NCI-H128 (cell line): ENCODE data around the gene ISG20.

Experiments used
- DNase-seq: peaks from one replicate; lab custom pipeline; 2025; ENCODE audit not compliant: unreplicated experiment; lab: John Stamatoyannopoulos, UW

Gene ISG20

GRCh38 chr15:88653200-88654064 is 14.6 kb downstream of the ISG20 start:
- no peak for DNase-seq

DNA sequence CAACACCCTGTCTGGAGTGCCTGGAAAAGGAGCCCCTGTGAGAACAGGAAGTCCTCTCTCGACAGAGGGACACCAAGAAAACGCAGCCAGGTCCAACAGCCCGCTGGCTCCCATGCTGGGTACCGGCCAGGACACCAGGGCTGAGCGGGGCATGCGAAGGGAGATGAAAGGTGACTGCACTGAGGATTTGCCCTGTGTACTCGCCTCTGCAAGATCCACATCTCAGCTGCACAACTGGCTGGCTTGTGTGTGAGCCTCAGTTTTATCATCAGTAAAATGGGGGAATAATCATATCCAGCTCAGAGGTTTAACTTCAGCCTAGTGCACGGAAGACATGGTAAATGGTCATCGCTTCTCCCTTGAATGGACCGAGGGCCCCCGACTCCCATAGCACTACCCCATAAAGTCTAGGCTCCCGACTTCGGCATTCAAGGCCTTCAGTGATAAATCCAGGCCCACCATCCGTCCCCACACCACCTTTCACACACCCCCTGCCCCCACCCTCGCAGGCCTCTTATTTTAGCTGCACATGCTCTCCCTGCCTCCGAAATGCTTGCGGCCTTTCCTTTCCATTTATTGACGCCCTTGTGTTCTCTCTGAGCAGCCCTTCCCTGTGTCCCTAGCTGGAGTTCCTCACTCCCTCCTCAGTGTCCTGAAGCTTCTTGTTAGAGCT is 15.8 kb downstream of the ISG20 start:
- no peak for DNase-seq

DNA sequence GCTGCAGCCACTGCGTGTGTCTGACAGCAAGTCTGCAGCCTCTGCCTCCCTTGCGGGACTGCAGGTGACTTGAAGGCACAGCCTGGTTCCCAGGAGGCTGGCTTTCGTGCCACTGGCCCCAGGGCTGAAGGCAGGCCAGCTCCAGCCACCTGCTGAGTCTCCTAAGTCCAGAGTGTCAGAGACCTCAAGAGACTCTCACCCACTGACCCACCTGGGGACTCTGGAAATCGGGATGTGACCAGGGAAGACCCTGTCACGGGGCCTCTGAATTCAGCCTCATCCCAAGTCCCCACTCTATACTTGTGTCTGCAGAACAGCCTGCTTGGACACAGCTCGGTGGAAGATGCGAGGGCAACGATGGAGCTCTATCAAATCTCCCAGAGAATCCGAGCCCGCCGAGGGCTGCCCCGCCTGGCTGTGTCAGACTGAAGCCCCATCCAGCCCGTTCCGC is 16.3 kb downstream of the ISG20 start:
- DNase-seq, result no peak

GRCh38 chr15:88655800-88656488 is 17.1 kb downstream of the ISG20 start:
- no peak for DNase-seq

DNA sequence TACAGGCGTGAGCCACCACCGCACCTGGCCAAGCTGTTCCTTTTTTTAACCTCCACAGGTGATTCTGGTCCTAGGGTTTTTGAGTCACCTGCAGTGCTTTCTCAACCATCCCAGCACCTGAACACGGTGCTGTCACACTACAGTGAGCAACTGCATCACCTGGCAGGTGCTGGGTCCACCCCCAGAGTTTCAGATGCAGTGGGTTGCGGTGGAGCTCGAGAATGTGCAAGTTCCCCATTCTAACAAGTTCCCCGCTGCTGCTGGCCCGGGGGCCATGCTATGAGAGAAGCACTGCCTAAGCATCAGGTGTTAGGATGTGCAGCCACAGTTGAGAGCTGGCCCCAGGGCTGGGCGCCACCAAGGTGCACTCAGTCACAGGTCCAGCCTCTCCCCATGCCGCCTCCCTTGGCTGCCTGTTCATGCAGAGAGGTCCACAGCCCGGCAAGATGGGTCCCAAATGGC is 18.0 kb downstream of the ISG20 start:
- no peak for DNase-seq

GRCh38 chr15:88657326-88658069 is 18.7 kb downstream of the ISG20 start:
- no peak for DNase-seq

DNA sequence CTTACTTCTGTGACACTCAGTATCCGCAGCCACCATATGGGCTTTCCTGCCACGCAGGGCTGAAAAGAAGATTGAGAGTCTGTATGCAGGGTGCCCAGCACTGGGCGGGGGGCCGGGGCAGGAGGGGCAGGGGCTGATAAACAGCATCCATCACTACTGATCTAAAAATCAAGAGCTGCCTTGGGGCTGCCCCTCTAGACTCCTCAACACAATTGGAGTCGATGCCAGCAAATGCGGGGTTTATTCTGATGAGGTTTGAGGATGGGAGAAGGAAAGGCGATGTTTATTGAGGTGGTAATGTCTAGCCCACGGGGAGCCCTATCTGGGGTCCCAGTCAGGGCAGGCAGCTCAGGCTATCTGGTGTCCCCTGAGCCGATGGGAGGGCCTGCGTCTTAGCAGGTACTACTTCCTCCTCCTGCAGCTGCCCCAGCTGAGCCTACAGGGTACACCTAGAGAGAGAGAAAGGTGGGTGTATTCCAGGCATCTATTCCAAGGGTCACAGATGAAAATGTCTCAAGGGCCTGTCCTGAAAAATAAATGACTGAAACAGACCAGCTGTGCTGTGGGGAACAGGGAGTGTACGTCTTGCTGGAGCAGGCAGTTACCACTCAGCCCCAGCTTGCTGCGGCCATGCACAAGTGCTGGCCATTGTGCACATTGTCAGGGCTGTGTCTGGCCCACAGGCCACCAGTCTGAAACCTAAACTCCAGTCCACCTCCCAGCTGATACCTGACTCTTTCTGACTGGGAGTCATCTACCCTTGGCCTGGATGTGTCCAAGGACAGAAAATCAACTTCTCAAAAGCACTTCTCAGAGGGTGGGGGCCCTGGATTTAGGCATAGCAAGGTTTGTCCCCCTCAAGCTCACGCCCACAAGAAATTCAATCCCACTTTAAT is 19.5 kb downstream of the ISG20 start:
- DNase-seq, result no peak

DNA sequence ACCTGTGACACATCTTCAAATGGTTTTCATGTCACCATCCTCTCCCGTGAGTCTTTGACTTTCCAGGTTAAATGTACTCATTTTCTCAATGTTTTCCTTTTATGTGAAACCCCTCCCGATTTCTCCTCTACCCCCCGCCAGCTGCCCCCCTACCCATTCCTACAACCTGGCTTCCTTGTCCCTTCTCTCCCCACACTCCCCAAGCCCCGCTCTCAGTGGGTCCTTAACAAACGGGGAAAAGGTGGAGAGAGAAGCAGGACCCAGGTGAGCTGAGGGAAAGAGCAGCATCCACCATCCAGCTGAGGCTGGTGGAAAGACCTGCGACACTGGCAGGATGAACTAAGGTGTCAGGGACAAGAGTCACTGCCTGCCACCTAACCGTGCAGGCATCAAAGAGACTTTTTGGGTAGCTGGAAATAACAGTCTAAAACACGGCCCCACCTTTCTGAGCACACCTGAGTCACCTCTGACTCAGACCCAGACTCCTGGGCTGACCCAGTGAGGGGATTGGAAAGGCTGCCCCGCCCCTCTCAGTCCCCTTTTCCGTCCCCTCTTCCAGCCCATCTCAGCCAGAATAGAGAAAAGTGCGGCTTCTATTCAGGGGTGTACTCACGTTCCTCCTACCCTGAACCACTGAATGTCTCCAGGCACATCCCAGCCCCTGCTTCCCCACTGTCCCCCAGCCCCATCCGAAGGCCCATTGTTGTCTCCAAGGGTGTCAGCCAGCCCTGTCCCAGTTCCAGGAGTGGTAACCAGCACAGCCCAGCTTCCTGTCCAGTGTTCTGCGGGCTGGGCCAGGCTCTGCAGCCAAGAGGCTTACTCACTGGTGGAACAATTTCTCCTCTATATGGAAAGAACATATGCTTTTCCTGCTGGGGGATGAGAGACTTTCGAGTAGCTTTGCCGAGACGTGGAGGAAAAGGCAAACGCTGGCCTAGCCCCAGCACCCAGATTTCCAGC is 20.4 kb downstream of the ISG20 start:
- no peak for DNase-seq

GRCh38 chr15:88661041-88661700 is 22.4 kb downstream of the ISG20 start:
- DNase-seq, result no peak

DNA sequence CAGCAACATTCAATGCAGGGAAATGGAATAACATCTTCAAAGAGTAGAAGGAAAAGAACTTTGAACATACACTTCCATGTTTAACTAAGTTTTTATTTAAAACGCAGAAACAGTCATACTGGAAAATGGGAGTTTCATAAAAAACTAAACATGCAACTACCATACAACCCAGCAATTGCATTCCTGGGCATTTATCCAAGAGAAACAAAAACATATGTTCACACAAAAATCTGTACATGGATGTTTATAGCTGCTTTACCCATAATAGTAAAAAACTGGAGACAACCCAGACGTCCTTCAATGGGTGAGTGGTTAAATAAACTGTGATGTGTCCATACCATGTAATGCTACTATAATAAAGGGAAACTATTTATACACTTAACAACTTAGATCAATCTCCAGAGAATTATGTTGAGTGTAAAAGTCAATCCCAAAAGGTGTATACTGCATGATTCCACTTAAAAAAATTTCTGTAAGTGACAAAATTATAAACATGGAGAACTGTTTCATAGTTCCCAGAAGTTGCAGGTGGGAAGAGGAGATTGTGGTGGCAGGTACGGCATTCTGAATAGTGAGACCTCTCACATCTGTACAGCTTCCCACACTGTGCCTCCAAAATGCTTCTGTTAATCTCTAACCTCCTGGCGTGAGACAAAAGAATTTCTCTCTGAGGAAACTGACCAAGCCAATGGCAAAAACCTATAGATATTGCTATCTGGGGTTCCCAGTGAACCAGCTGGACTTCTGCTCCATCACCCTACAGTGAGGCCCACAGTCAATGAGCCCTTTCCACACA is 23.1 kb downstream of the ISG20 start:
- no peak for DNase-seq

DNA sequence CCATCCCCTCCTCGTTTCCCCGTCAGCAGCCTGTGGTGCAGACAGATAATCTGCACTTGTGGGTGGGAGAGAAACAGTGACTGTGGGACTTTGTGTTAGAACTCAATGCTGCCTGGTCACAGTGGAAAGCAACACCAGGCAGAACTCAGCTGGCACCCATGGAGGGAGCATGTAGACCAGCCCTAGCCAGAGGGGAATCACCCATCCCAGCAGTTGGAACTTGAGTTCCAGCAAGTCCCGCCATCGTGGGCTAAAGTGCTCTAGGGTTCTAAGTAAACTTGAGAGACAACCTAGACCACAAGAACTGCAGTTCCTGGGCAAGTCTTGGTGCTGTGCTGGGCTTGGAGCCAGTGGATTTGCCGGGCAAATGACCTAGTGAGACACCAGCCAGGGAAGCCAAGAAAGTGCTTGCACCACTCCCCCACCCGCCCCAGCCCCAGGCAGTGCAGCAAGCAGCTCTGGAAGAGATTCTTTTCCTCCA is 24.4 kb downstream of the ISG20 start:
- no peak for DNase-seq

DNA sequence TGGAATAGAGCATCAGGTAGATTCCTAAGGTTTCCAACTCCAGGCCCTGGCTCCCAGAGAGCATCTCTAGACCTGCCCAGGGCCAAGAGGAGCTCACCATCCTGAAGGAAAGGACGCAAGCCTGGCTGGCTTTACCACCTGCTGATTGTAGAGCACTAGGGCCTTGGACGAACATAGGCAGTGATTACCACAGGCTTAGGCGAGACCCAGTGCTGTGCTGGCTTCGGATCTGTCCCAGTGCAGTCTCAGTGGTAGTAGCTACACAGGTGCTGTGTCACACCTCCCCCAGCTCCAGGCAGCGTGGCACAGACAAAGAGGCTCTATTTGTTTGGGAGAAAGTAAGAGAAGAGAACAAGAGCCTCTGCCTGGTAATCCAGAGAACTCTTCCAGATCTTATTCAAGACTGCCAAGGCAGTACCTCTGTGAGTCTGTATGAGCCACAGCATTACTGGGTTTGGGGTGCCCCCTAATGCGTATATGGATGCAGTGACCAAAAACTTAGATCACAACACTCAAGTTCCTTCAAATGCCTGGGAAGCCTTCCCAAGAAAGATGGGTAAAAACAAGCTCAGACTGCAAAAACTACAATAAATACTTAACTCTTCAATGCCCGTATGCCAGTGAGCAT is 25.4 kb downstream of the ISG20 start:
- DNase-seq, result no peak

GRCh38 chr15:88674661-88675060 is 35.8 kb downstream of the ISG20 start:
- DNase-seq, result no peak

- no peak for DNase-seq
These were observed 39.9 kb downstream of the ISG20 start for GRCh38 chr15:88678755-88679154.

- no peak for DNase-seq
These were observed 41.6 kb downstream of the ISG20 start for GRCh38 chr15:88680241-88681001.

DNA sequence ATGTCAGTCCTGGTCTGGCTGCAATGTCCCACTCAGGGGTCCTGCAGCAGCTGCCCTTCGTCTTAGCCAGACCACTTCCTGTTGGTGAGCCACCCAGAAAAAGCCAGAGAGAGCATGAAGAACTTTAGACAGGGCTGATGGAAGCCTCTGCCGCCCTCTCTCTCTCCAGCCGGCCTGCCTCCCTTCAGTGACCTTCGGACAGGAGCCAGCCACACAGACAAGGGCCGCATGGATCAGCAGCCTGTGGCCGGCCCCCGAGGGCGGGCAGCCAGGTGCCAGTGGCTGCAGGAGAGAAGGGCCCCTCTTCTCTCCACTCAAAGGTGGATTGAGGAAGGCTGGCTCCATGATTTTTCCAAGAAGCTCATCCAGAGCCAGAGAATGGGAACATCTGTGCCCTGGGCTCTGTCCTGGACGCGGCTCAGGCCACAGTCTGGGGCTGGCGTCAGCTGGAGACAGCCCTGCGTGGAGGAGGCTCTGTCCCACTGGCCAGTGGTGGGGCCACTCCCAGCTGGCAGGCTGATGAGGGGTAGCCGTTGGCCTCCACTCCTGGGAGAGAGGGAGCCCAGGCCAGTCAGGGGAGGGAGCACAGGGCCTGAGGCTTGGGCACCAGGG is 42.9 kb downstream of the ISG20 start:
- no peak for DNase-seq
